ENCODE results near the gene POLN.
"Not testable (repeated sequence)": the region's sequence is repeated elsewhere in the genome, so short reads cannot be mapped to it uniquely, and the experiment has no call there.

Gene POLN

DNA sequence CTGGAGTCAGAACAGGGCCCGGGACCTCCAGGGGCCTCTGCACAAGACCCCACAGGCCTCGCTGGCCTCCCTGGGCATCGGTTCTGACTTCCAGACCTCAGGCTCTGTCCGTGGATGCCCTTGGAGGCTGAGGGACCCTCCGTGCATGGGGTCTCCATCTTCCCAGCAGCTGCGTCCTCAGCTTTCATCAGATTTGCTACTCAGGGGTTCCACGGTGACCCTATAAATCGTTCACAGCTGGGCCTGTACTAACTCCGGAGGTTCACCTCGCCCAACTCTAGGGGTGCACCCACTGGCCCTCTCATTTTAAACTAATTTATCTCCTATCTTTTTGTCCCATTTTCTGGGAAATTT is 33.1 kb upstream of the POLN start:
- DNase-seq, result not testable (repeated sequence)

DNA sequence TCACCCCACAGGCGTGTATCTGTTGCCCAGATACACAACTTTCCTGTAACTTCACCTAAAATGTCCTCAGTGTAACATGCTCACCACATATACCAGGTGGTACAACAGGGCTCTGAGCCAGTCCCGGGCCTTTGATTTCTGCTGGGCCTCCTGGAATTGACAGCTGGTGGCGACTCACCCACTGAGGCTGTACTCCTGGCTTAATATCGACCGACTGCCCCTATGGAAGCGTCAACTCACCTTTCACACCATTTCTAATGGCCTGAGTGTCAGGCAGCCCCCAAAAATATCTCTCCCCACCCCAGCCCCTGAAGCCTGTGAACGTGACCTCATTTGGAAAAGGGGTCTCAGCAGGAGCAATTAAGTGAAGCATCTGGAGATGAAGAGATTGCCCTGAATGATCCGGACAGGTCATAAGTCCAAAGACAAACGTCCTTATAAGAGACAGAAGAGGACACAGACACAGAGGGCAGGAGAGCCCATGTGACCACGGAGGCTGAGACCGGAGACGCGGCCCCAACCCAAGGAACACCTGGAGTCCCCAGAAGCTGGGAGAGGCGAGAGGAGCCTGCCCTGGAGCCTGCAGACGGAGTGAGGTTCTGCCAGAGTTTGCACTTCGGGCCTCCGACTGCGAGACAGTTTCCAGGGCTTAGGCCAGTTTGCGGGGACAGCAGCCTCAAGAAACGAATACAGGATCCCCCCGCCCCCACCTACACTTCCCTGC is 32.6 kb upstream of the POLN start:
- no peak for DNase-seq

DNA sequence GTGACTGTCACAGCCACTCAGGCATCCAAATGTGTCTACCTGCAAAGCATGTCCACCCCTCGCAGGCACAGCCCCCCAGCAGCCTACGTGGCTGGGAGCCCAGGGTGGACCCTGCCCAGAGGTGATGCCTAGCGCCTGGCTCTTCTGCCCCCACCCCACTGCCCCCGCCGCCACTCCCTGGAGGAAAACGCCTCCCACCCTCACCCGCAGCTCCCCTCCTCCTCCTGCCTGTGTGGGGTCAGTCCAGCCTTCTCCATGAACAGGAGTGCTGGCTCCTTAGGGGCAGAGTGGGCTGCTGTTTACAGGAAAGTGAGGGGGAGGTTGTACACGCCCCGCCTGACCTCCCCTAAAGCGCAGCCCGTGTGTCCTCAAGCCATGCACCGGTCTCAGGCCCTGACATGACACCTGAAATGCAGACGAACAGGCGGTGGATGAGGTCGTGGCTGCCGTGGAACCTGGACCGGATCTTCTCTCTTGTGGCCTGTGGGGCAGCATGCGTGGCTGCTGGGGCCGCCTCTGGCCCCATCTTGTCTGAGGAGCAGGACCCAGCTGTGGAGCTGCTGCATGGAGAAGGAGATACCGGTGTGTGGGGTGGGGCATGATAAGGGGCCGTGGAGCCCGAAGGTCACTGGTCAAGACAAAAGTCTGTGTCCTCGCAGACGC is 31.9 kb upstream of the POLN start:
- DNase-seq, result no peak

DNA sequence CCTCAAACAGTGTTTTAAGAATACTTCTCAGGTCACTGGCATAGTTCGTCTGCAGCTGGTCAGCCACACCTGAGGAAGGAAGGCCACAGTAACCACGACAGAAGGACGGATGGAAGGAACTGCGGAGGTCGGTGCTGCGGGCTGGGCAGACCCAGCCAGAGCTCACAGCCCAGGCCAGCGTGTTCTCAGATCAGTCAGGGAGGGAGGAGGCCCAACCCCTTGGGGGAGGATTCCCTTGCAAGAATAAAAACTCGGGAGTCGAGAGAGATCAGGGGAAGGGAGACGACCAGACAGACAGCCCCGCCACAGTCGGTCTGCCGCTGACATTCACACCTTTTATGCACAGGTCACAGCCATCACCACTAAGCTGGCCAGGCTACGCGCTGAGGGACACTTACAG is 31.3 kb upstream of the POLN start:
- DNase-seq, result no peak

DNA sequence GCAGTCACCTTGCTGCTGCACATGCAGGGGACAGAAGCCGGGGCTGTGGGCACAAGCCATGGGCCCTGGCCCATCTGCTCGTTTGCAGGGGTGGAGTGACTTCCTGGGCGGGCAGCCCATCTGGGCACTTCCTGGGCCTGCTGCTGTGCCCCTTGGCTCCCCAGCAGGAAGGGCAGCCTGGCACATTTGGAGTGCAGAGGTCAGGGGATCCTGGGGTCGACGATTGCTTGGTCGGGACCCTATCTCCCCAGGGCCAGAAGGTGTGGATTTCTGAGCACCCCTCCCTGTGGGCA is 30.9 kb upstream of the POLN start:
- no peak for DNase-seq

DNA sequence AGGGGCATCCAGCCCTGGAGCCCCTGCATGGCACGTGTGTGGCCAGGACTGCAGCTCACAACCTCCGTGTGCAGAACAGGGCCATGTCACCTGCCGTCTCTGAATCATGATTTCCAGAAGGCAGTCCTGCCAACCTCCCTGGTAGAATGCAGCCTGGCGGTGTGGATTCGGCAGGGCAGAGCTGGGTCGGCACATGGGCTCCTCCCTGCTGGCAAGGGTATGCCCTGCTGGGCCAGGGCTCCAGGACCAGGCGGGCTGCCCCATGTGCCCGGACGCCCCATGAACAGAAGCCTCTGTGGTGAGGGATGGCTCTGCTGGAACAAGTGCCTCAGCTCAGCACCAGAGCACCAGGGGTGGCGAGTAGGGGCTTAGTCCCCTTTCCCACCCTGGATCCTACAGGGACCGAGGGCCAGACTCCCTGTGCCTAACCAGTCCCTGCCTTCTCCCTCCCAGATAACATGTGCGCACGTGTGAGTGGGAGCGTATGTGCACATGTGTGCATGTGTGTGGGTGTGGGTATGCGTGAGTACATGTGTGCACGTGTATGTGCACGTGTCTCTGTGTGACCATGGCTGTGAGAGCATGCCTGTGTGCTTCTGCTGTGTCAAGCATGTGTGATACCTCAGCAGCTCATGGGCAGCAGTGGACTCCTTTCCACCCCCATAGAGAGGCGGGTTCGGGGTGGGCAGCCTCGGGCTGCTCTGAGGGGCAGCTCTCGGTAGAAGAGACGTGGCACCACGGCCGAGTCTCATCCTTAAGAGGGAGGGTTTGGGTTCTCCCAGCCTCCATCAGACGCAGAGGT is 30.3 kb upstream of the POLN start:
- no peak for DNase-seq

DNA sequence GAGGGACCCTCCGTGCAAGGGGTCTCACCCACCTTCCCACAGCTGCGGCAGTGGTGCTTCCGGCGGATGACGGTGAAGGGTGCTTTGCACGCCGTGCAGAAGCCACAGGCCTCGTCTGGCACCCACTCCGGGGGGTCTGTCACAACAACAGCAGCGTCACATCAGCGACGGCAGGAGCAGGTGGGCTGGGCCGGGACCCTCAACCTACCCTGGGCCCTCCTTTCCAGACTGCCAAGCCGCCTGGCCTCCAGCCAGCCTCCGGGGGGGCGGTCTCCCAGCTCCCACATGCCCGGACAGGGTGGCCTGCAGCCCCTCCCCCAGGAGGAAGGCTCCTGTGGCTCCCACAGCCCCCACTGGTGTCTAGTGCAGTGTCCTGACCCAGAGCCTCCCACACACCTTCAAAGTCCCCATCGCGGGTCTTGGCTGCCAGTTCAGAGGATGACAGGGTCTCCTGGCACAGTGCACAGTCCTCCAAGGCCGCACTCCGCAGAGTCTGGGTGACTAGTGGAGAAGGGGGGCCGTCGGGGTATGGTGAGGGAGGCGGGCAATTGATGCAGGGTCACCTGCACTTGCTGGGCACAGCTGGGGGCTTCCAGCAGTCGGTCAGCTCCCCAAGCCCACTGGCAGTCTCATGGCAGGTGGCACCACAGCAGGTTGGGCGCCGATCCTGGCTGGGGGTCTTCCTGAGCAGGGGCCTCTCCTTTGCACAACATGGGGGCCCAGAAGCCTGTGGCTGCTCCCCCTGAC is 29.5 kb upstream of the POLN start:
- no peak for DNase-seq

DNA sequence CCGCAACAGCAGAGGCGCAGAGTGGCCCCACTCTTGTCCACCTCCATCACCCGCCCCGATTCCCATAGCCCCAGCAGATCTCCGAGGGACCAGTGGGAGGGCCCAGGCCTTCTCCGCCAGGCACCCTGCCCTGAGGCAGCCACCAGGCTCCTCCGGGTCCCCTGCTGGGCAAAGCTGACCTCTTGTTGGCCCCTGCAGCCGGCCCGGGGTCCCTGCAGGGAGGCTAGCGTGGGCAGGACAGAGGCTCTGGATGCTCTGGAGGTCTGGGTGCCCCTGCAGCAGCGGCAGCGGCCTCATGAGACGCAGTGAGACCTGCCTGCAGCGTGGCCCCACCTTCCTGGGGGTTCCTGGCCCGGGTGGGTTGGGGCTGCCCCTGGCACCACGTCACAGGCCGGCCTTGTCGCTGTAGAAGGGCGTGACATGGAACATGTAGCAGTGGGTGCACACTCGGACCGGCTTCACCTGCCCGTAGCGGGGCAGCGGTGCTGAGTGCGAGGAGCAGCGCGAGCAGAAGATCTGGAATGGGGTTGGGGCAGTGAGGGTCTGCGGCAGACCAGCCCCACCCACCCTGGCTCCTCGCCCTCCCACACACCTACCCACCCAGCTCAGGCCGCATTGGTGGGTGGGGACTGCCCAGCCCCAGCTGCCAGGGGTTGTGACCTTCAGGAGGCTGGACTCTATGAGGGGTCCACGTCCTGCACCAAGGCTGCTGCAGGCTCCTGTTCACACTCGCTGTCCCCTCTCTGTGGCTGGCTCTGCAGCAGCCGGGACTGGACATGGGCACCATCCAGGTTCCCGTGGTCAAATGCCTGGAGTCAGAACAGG is 28.6 kb upstream of the POLN start:
- DNase-seq, result no peak

DNA sequence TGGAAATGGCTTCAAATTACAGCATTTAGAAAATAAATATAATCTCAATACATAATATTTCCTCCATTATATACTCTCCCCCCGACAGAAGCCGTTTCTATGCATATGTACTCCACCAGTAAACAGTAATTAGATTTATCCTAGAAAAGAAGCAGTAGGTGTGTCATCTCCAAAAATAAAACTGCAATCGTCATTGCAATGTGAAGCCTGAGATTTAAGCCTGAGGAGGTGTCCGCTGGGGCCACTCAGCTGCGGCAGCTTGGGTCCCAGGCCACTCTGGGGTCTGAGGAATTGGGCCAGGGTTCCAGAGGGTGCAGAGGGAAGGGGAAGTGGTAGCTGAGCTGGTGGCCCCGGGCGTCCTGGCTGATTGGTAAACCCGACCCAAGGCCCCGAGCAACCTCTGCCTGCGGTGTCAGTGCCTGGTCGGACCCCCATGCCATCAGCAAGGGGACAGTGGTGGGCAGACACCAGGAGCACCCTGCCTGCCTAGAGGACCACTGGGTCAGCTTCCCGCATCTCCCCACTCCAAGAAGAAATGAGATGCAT is 27.8 kb upstream of the POLN start:
- DNase-seq, result no peak

DNA sequence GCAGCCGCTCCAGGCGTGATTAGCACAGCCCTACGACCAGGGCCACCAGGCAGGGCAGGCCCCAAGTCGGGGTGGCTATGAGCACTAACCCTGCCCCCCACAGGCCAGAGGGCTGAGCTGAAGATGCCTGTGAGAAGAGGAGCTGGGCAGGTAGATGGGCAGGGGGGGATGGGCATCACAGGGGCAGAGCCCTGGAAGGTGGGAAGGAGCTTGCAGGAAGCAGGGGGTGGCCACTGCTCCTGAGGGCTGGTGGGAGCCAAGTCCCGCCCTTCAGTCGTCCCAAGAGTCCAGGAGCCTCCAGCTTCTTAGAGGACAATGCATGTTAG is 27.2 kb upstream of the POLN start:
- no peak for DNase-seq

DNA sequence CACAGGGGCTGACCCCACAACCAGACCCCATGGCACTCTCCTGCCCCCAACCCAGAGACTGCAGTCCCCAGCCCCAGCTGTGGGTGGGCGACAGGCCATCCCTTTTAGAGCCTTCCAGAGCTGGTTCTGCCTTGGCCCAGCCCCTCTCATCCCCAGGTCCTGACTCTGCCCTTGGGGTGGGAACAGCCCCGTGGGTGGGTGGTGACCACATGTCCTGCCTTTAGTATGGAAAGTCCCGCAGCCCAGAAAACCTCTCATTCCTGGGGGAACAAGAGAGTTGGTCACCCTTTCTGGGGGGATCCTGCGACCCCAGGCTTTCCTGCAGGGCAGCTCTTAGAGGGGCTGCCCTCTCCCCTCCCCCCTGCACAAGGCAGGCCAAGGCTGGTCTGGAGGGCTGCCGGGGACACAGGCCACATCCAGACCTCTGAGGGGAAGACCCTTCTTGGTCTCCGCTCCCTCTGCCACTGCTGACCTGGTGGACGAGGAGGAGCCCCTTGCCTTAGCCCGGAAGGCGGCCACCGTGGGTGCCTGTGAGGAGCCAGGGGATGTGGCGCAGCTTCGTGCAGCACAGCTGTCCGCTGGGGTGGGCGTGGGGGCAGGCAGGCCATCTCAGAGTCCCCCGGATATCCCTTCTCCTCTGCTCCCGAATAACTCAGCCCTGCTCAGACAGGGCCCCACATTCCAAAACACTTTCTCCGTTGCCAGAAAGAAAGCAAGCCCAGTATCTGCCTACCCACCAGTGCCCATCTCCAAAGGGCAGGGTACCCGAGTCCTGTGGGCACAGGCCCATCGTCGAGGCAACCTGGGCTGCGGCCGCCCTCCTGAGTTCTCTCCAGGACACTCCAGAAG is 26.7 kb upstream of the POLN start:
- DNase-seq, result no peak

DNA sequence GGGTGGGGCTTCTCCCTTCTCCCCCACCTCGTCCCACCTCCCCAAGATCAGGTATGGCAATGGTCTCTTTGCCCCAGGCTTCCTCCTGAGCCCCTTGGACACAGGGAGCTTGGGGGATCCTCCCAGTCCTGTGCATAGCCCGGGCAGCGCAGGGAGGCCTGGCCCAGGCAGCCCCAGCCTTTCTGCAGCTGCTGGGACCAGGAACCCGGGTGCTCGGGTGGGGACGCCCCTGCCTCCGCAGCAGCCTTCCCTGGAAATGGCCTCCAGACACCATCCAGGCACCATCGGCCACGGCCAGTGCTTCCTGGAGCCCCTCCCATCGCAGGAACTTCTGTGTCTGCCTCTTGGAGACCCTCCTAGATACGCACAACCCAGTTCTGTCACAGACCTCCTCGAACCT is 25.9 kb upstream of the POLN start:
- DNase-seq, result no peak

DNA sequence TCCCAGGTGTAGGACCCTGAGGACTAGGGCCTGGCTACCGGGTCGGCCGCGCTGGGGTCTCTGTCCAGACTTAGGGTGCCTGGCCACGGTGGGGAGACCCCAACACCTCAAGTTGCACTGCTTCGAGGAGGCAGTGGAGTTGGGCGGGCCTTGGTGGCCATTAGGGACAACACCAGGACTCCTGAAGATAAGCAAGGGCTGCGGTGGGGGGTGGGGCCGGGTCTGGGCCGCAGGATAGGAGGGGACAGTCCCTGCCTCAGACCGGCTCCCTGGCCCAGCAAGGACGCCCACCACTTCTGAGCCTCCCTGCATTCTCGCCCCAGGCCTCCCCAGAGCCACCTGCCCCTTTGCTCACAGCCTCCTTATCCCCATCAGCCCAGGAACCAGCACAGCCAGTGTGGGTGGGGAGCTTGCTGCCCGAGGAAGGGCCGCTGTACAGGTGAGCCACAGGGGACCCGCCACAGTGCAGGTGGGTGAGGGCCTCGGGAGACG is 25.4 kb upstream of the POLN start:
- DNase-seq, result no peak

DNA sequence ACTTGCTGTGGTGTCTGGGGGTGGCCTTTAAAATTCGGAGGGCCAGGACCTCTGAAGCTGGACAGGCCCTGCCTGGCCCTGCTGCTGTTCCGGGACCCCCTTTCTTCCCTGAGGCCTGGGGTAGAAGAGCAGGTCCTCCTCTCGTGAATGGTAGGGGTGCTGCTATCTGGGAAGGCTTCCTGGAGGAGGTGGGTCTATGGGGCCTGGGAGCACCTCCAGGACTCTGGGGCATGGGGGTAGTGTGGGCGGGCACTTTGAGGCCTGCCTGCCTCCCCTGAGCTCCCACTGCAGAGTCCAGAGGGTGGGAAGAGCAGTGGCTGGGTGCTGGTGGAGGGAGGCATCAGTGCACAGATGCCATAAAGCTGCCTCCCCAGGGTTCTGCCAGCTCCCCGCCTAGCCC is 24.9 kb upstream of the POLN start:
- no peak for DNase-seq

DNA sequence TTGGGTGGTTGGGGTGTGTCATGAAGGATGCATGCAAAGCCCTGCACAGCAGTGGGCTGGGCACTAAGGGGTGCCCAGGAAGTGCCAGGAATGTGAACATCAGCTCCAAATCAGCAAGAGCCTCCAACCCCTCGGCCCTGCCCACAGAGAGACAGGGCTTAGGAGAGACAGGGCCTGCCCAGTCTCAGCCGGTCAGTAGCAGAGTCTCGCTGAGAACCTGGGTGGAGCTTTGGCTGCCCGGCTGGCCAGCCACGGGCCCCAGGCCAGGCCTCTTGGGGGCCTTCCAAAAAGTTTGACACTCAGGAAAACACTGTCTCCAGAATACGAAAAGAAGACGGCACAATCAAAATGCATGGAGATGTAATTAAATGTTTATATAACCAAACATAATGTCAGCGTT is 24.3 kb upstream of the POLN start:
- no peak for DNase-seq

DNA sequence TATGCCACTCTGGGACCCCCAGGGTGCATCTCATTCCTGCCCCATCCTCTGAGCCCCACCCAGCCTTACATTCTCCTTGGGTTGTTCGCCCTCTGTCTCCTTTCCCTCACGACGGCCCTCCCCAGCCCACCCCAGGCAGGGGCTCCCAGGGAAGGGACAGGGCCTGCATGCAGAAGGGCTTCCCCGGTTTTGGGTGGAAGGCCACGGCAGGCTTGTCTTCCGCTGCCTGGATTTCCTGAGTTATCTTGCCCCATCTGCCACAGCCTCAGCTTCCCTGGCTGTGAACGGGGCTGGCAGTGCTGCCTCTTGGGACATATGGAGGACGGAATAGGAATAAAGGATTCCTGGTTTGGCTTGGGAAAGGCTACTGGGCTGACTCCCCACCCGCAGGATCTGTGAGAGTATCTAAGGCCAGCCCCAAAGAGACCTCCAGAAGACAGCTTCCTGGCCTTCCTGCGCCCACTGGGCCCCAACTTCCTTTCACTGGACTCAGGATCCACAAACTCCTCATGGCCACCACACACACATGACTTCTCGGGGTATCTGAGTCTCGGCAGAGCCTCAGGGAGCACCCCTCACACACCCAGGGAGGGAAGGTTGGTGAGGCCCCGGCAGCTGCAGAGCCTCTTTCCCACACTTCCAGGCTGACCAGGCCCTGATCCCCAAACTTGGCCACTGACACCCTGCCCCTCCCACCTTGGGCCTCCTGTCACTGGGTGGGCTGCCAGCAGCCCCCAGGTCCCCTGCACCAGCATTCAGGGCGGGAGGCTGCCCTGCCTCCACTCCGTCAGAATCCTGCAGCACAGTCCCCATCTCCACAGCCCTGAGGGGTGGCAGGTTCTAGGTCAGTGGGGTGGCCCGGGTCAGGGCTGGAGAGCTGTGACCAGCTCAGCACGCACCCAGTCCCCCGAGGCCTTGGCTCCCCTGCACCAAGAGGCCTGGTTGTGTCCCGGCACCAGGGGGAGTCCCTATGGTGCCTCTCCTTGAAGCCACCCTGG is 23.5 kb upstream of the POLN start:
- DNase-seq, result no peak

DNA sequence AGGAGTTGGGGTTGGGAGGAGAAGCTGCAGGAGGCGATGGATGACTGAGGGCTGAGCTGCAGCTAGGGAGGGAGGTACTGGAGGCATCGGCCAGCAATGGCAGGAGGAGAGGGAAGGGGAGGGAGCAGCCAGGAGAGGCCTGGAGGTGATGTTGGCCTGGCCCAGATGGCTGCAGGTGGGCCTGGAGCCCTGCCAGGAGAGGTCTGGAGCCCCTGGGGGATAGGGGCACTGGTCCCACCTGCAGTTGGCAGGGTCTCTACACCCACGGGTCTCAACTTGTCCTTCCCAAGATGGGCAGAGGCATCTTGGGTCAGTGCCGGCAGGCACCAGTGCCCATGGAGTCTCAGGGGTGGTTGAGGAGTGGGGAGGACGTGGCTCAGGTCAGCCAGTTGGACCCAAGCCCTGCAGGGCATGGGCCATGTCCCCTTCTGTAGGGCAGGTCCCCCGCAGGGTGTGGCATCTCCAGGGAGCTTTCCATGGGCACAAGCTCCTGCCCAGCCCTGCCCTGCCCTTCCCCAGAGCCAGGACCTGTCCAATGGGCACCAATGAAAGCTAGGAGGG is 22.6 kb upstream of the POLN start:
- DNase-seq, result no peak

DNA sequence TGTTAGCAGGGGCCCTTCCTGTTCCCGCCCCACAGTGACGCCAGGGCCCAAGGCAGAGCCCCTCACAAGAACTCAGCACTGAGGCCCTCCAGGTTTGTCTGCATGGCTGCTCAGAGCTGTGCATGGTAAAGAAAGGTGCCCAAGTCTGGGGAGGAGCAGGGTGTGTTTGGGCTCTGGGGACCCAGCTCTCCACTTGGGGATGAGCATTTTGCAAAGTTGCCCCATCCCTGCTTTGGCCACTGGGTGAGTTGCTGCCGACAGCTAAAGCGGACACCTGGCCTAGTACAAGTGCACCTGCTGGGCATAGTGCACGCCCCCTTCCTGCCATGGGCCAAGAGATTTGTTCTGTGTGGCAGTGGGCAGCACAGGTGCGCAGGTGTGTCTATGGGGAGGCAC is 22.0 kb upstream of the POLN start:
- no peak for DNase-seq

DNA sequence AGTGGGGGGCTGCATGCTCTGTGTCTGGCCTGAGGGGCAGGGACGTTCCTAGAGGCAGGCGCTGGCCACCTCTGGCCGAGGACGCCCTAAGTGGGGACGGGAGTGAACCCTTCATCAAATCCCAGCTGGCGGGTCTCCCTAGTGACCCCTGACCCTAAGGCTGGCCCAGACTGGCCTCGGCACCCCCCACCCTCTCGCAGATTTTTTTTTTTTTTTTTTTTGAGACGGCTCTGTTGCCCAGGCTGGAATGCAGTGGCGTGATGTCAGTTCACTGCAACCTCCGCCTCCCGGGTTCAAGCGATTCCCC is 21.0 kb upstream of the POLN start:
- DNase-seq, result no peak

Measured in NCI-H446 treated with DMSO at 0.1 percent for 48 hours (cell line).